ENCODE data around the gene USP26. TPM values are rescaled to one million over a fixed set of nuclear protein-coding genes. Genes with fewer than 3 reads are reported as not detected.

USP26 gene
- total and polyA plus RNA-seq, 8 donors, result 0.04 to 0.06 TPM; not detected in 6

DNA sequence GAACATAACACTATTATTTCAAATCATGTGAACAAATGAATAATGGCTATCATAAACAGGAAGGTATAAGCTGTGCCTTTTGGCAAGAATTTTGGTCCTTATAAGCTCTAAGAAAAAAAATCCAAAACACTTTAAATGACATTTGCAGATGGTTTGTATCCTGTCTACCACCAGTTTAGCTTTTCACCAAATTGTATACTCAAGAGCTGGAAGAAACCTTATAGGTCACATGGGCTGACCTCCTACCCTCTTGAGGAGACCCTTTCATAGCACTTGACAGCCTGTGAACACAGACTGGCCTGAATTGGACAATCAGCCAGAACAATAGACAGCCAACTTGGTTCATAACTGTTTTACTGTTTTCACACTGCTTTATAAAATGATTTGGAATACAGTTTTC is 24.3 kb downstream of the USP26 start:
- no peaks in the 10 kb centered on the region for H3K9me3 ChIP-seq
- no peak overlapping the region for H3K27ac ChIP-seq
- H3K27me3 ChIP-seq, result no peaks in the 10 kb centered on the region
- DNase-seq (peak in 2 of 4 donors; percentile 7 to 9), ATAC-seq (no peak)
- intact Hi-C loops (cut with DNase I), result no loop called here
- no peaks in the 10 kb centered on the region for H3K36me3 ChIP-seq
- H3K4me1 ChIP-seq, result no peaks in the 10 kb centered on the region
- no peak overlapping the region for H3K4me3 ChIP-seq
- TF ChIP-seq, protein P1, sequence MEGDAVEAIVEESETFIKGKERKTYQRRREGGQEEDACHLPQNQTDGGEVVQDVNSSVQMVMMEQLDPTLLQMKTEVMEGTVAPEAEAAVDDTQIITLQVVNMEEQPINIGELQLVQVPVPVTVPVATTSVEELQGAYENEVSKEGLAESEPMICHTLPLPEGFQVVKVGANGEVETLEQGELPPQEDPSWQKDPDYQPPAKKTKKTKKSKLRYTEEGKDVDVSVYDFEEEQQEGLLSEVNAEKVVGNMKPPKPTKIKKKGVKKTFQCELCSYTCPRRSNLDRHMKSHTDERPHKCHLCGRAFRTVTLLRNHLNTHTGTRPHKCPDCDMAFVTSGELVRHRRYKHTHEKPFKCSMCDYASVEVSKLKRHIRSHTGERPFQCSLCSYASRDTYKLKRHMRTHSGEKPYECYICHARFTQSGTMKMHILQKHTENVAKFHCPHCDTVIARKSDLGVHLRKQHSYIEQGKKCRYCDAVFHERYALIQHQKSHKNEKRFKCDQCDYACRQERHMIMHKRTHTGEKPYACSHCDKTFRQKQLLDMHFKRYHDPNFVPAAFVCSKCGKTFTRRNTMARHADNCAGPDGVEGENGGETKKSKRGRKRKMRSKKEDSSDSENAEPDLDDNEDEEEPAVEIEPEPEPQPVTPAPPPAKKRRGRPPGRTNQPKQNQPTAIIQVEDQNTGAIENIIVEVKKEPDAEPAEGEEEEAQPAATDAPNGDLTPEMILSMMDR (IDR thresholded peaks at IDR 0.05), result no peak

DNA sequence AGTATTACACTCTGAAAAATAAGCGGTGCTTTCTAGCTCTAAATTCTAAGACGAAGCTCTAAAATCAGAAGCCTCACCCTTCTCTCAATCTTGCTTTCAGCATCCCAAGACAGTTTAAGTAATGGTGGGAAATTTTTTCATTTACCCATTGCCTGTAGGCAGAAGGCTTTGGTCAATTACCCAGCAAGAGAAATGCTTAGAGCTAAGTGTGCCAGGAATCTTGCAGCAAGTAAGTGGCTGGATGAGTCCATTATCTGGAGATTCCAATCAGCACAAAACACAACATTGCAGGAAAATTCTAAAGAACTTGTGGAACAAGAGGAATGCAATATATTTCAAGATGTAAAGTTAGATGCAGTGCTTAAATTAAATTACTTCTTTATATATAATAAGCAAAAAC is 28.4 kb downstream of the USP26 start:
- H3K27me3 ChIP-seq, result no peaks in the 10 kb centered on the region
- ATAC-seq, result no peak
- no peaks in the 10 kb centered on the region for H3K9me3 ChIP-seq
- no peaks in the 10 kb centered on the region for H3K36me3 ChIP-seq
- no peak overlapping the region for H3K4me3 ChIP-seq
- TF ChIP-seq, protein P1 (IDR thresholded peaks at IDR 0.05), result no peak
- H3K27ac ChIP-seq, result no peak overlapping the region
- no peak for DNase-seq
- no peaks in the 10 kb centered on the region for H3K4me1 ChIP-seq
- intact Hi-C loops (cut with DNase I), result no loop called here

DNA sequence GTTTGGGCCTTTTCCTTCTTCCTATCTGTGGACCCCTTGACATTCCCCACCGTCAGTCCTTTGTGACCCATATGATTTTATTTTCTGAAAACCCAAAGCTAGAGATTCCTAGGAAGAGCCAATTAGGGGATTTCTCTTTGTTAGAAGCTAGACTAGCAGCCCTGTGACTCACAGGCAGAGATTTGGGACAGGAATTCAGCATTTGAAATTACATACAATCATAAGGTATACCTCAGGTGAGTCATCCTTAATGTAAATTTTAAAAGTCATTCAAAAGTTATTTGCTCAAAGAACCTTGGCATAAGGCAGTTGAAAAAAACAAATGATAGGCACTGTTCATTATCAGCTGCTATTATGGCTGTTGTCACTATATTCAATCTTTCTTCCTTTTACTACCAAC is 40.6 kb downstream of the USP26 start:
- Histone ChIP-seq H3K27ac (no peak overlapping the region), H3K9me3 (no peaks in the 10 kb centered on the region), H3K4me1 (no peaks in the 10 kb centered on the region), H3K27me3 (peaks cover 0 to 5% of the 10 kb centered on the region in 2 donors), H3K4me3 (no peak overlapping the region), H3K36me3 (no peaks in the 10 kb centered on the region)
- TF ChIP-seq, protein P1 (IDR thresholded peaks at IDR 0.05), result no peak
- ATAC-seq, result no peak
- no peak for DNase-seq
- intact Hi-C loops (cut with DNase I), result no loop called here

DNA sequence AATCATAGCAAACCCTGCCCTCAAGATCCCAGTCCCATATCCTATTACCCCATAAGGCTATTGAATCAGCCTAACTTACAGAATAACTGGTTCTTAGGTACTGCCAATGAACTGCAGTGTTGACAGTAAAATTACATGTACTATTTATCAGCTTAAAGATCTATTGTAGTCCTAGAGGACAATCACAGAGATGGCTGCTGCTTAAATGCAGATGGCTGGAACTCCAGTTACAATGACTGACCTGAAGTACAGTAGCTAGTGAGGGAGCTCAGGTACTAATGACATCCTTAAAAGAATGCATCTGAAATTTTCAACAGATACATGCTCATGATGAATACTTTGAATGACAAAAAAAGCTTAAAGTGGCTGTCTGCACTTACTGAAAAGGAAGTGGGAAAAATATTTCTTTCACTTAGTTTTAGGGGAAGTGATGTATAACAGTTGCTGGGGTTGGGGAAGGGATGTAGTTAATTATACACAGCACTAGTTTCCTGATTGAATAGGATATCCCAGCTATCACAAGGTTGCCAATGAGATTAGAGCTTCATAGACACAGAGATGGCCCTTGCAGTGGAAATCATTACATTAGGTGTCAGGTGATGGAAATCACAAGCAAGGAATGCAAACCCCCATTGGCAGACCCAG is 42.0 kb downstream of the USP26 start:
- no peak overlapping the region for H3K4me3 ChIP-seq
- ATAC-seq (no peak), DNase-seq (no peak)
- no peaks in the 10 kb centered on the region for H3K9me3 ChIP-seq
- TF ChIP-seq, protein P1 (IDR thresholded peaks at IDR 0.05), result no peak
- H3K36me3 ChIP-seq, result no peaks in the 10 kb centered on the region
- H3K27ac ChIP-seq, result no peak overlapping the region
- peaks cover 0 to 8% of the 10 kb centered on the region in 2 donors for H3K27me3 ChIP-seq
- intact Hi-C loops (cut with DNase I), result no loop called here
- H3K4me1 ChIP-seq, result no peaks in the 10 kb centered on the region

DNA sequence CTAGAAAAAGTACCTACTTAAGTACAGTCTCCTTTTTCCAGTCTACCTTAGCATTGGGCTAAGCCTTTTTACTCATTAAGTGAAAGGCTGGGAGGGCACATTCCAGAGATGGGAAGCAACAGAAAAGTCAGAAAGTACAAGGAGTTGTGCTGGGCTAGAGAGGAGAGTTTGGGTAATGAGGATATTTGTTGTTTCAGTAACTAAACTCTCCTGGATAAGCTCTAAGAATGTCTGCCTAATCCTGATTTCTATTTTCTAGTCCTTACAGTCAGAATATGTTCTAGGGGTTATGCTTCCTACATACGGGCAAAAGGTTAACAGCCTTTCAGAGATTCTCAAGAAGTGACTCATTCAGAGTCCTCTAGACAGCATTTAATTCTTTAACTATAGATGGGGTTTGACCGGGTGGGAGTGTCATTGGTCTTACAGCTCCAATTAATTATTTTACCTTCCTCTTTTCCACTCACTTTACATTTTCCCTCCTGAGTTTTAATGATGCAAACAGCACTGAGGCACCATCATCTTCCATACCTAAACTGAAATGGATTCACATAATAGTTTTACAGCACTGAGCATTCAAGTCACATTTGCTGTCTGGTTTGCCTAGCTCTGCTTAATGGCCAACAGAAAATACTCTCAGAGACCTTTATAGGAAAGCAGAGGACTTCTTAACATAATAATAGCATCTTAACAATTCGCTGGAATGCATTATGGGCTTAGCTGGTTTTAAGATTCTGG is 42.9 kb downstream of the USP26 start:
- Histone ChIP-seq H3K27ac (no peak overlapping the region), H3K36me3 (no peaks in the 10 kb centered on the region), H3K4me3 (no peak overlapping the region), H3K9me3 (no peaks in the 10 kb centered on the region), H3K4me1 (no peaks in the 10 kb centered on the region), H3K27me3 (peaks cover 0 to 7% of the 10 kb centered on the region in 2 donors)
- ATAC-seq (peak; percentile 86), DNase-seq (no peak)
- TF ChIP-seq, protein P1 (IDR thresholded peaks at IDR 0.05), result no peak
- intact Hi-C loops (cut with DNase I), result no loop called here

All from left lung (tissue), 10 donors.